Measurements from ENCODE around the gene TCF4.

DNA sequence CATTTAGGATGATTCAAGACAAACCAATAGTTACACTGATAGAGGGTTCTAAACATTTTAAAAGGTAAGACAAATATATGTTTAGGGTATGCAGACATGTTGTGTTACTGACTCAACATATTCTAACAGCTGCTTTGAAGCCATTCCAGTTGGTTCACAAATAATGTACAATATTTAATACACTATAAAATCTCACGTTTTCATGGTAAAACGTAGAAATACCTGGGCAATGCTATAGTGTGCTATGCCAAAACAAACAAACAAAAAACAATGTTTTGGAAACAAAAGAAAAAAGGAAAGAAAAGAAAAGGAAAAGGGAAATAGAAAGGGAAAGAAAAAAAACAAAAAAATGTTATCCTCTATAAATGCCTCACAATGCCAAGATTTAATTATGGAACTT is 277.1 kb downstream of the TCF4 start:
- TF ChIP-seq, protein P1, sequence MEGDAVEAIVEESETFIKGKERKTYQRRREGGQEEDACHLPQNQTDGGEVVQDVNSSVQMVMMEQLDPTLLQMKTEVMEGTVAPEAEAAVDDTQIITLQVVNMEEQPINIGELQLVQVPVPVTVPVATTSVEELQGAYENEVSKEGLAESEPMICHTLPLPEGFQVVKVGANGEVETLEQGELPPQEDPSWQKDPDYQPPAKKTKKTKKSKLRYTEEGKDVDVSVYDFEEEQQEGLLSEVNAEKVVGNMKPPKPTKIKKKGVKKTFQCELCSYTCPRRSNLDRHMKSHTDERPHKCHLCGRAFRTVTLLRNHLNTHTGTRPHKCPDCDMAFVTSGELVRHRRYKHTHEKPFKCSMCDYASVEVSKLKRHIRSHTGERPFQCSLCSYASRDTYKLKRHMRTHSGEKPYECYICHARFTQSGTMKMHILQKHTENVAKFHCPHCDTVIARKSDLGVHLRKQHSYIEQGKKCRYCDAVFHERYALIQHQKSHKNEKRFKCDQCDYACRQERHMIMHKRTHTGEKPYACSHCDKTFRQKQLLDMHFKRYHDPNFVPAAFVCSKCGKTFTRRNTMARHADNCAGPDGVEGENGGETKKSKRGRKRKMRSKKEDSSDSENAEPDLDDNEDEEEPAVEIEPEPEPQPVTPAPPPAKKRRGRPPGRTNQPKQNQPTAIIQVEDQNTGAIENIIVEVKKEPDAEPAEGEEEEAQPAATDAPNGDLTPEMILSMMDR (IDR thresholded peaks at IDR 0.05), result no peak
- TF ChIP-seq POLR2A (IDR thresholded peaks at IDR 0.05; ENCODE audit: low read depth) (no peak), EP300 (IDR thresholded peaks at IDR 0.05) (no peak)
